IPS DF 4.7 (cell line): Measurements from ENCODE around the gene CUX1.
"Not testable (repeated sequence)": the region's sequence is repeated elsewhere in the genome, so short reads cannot be mapped to it uniquely, and the experiment has no call there.

Experiments
- DNase-seq: peaks from one replicate; pipeline ENCODE4 v3.0.0-alpha.2; 2013; ENCODE audit warnings: low spot score; ENCODE audit errors: extremely low read depth

The CUX1 gene

GRCh38 chr7:102325106-102325505, 507.7 kb downstream of the CUX1 start:
- DNase-seq = not testable (repeated sequence)

- DNase-seq = no peak
These were observed 508.9 kb downstream of the CUX1 start for GRCh38 chr7:102326157-102326889.

- not testable (repeated sequence) for DNase-seq
These were observed 509.8 kb downstream of the CUX1 start for GRCh38 chr7:102327183-102327582.

- DNase-seq = not testable (repeated sequence)
These were observed 511.4 kb downstream of the CUX1 start for GRCh38 chr7:102328863-102329262.

GRCh38 chr7:102329366-102329765, 511.9 kb downstream of the CUX1 start:
- DNase-seq = not testable (repeated sequence)

GRCh38 chr7:102330666-102331460, 513.4 kb downstream of the CUX1 start:
- not testable (repeated sequence) for DNase-seq
